ENCODE measurements around the gene SH2D4B.

The SH2D4B gene

DNA sequence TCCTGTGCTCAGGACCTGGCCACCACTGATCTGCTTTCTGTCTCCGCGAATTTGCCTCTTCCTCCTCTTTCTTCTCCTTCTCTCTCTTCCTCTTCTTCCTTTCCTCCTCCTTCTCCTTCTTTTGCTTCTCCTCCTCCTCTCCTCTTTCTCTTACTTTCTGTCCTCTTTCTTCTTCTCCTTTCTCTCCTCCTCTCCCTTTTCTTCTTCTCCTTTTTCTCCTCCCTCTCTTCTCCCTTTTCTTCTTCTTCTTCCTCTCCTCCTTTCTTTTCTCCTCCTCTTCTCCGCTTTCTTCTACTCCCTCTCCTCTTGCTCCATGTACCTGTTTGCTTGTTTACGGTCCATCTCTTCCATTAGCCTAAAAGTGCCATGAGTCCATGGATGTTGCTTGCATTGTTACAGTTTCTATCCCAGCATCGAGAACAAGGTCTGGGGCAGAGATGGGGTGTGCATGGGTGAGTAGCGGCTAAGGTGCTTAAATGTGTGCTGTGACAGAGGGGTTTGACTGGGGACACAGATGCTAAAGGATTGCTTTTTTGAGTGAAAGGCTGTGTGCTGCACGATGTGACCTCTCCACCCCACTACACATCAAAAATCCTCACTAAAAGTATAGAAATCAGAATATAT lies 7.7 kb downstream of the SH2D4B start:
- DNase-seq, result no peak

DNA sequence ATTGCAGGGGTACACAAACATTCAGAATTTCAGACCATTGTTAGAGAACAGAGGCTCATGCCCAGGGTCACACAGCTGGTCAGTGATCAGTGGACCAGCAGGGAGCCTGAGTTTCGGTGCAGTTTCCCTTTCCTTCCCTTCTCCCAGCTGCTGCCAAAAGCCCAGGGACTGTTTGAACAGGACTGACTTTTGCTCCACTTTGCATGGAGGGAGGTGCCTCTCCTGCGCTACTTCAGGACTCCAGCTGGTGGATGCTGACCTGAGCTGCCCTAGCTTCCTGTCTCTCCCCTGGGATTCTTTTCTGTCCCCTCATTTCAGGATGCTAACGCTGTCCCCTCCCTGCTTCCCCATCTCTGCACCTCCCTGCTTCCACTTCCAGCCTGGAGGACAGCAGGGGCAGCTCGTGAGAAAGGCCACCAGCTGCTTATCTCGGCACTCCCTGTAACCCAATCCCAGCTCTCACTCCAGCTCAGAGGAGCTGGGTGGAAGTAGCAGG lies 14.5 kb downstream of the SH2D4B start:
- no peak for DNase-seq

DNA sequence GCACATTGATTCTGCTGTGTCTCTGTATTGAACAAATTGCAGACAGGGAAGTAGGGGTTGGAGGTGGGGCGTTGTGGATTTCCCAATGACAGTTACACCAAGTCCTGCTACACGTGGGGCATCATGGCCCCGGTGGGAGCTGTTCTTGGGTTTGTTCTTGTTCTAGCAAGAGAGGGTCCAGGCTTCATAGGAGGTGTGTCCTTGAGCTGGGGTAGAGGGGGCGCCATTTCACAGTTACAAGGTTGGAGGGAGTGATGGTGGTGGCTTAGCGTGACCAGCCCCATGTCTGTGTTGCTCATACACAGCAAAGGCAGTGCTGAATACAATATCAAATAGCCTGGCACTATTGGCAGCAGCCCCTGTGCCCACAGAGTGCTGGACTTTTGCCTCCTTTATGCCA lies 15.7 kb downstream of the SH2D4B start:
- no peak for DNase-seq

DNA sequence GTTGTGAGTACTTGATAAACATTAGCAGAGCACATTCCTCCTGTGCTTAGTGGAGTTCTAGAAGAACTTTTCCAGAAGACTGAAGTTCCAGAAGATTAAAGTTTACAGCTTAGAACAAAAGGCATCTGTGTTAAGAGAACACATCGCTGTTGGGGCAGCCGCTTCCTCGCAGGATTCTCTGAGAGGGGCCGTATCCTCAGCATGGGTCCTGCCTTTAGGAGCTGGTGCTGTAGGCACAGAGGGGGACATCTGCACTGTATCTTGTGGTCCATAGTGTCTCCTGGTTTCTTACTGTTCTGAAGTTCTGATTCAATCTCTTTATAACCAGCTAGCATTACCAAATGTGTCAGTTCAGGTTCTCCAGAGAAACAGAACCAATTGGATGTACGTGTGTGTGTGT lies 16.3 kb downstream of the SH2D4B start:
- DNase-seq, result no peak

DNA sequence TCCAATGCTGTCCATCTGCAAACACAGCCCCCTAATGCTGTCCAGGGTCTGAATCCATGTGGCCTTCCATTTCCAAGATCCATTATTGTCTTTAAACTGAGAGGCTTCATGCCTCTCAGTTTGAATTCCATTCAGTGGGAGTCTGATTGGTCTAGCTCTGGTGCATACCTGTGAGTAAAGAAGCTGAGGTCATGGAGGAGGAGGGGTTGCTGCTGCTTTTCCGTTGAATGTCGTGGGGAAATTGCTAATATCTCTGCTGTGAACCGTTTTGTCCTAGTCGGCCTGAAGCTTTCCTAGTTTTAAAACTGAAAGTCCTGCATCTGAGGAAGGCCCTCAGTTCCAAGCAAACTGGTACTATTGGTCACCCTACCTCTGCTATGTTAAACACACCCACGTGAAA lies 17.7 kb downstream of the SH2D4B start:
- DNase-seq, result no peak

DNA sequence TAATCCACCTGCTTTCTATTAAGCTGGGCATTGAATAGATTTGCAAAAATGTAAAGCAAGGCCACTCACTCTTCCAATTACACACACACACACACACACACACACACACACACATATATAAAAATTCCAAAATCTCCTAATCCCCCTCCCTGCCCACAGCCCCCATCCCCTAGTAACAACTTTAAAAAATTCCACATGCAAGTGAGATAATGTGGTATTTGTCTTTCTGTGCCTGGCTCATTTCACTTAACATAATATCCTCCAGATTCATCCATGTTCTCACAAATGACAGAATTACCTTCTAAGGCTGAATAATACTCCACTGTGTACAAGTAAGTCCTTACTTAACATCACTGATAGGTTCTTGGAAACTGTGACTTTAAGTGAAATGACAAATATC lies 24.2 kb downstream of the SH2D4B start:
- DNase-seq, result no peak

DNA sequence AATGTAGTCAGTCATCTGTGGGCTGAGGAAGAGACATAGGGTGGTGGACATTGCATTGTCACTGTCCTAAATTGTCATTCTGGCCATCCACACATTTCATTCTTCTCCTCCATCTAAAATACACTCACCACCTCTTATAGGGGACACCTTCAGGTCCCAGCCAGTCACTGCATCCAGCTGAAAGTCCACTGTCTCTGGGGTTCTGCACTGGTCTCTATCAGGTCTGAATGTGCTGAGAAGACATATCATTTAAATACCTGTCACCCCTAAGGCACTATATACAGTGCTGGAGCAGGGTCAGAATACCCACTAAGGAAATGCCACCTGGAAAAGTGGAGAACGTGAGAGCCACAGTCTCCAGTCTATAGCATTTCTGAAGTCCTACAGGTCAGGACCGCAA lies 29.6 kb downstream of the SH2D4B start:
- DNase-seq, result no peak

DNA sequence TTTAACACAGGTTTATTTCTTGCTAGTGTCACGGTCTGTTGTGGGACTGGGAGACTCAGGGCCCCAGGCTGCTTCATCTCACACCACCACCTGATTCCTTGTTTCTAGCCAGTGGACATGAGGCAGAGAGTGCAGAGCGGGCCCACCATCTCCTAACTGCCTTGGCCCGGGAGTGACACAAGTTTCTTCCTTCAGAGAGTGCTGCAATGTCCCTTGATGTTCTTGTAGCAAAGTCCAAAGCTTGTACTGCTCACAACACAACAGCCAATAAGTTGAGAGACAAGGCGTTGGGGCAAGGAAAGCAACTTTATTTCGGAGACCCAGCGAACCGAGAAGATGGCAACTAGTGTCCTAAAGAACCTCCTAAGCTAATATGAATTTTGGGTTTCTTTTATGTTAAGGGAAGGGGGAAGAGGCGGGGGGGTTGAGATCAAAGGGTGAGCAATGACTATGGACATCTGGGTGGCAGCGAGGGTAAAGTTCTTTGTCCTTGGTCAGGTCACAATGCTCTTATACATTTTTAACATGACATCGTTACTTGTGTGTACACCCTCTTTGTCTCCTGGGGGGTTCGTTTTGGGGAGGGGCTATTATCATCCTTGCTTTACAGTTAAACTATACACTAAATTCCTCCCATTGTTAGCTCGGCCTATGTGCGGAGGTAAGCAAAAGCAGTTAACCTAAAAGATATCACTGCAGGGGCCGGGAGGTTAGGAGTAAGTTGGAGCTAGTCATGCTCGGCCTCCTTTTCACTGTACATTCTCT lies 31.6 kb downstream of the SH2D4B start:
- no peak for DNase-seq

DNA sequence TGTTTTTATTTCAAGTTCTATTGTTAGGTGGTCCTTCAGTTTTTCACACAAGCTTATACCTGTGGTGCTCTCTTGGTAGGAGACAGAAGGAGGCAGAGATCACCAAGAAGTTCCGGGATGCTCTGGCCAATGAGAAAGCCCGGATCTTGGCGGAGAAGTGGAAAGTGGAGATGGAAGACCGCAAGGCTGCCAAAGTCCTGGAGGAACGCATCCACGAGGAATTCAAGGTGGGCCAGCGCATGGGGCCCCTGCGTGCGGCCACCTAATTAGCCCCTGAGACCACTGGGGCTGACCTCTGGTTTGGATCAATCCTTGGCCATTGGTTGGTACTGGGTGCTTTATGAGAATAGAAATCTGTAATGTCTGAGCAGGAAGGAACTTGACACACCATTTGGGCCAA lies 33.6 kb downstream of the SH2D4B start:
- no peak for DNase-seq

DNA sequence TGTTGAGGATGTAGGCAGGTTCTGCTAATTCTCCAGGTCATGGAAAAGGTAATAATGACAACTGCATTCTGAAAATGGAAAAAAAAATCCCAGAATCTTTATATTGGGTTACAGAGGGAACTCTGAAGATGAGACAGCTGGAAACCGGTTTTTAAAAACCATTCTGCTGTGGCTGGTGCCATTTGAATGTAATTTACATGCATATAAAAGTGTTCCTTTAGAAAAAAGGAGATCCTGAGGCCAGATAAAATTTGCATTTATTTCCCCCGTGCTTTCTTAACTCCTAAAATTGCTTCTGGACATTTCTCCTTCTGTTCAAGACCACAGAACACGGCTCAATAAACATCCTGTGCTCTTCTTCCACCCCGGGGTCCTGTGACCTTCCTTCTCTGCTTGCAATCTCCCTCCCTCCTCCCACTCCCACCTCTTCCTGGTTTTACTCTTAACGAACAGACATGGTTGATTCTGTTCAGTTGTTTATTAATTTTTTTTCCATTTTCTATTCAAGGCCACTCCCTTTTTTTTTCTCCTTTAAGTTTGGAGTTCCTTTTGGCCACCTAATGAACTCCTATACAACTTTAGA lies 41.6 kb downstream of the SH2D4B start:
- no peak for DNase-seq

DNA sequence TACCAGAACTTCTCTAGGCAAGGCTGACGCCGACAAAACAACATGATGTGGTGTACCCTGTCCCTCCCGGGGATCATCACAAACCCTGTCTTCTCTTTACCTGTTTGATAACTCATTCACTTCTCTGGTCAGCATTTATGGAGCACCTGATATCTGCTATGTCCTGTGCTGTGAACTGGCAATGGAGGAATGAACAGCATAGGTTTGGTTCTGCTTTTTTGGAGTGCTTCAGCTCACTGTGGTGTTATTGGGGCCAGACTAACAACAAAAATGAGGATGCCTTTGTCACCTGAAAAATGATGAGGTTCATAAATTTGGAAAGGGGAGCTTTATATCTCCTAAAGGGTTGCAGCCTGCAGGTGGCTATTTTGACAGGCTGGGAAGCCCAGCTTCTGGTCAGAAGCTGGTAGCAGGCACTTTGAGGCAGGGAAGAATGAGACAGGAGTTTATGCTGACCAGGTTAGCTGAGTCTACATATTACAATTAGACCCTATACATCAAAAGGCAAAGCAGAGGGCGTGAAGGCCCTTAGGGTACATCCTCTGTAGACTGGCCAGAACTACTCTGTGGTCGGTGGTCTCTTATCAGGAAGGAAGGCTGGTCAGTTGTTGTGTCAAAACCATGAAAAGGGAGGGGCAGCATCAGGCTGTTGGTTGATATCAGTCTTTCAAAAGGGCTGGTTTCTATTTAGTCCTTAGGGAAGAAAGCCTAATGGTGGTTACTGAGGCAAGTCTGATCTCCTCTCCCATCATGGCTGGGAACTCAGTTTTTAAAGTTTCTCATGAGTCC lies 42.3 kb downstream of the SH2D4B start:
- no peak for DNase-seq

DNA sequence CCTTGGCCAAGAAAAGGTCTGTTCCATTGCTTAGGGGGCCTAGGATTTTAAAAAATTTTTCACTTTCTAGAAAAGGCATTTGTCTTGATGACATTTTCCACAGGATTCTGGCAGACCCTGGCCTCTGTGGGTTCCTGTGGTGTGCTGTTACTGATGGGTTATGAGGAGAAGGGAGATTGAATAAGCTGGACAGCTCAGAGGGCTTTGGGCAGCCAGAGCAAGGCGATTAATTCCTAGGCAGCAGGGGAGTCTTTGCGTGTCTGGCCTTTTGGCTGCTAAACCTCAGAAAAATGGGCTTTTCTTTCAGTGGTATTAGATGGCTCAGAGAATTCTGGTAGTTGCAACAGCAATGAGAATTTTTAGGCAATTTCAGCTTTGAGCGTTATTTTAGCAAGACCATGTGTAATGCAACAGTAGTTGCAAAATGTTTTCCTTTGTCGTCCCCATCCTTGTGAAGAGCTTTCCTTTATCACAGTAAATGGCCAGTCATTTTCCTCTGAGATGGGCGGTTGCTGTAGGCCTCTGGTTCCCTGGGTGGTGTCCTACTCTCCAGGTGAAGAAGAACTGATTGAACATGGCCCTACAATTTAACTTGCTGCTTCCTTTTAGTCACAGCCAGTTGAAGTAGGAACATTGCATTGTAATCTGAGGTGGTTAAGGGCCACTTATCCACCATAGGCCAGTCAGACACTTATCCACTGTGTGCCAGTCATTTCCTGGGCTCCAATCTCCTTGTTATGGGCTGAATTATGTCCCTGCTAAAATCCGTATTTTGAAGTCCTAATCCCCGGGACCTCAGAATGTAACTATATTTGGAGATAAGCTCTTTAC lies 43.2 kb downstream of the SH2D4B start:
- DNase-seq, result no peak

DNA sequence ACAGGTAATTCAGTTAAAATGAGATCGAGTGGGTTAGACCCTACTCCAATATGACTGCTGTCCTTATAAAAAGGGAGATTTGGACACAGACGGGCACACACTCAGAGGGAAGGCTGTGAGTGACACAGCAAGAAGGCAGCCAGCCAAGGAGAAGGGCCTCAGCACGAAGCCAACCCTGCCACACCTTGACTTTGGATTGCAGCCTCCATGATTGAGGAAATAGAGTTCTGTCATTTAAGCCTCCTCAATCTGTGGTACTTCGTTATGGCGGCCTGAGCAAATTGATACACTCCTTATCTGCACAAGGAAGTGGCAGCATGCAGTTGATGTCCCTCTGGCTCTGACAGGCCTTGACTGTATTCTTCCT lies 43.8 kb downstream of the SH2D4B start:
- no peak for DNase-seq

DNA sequence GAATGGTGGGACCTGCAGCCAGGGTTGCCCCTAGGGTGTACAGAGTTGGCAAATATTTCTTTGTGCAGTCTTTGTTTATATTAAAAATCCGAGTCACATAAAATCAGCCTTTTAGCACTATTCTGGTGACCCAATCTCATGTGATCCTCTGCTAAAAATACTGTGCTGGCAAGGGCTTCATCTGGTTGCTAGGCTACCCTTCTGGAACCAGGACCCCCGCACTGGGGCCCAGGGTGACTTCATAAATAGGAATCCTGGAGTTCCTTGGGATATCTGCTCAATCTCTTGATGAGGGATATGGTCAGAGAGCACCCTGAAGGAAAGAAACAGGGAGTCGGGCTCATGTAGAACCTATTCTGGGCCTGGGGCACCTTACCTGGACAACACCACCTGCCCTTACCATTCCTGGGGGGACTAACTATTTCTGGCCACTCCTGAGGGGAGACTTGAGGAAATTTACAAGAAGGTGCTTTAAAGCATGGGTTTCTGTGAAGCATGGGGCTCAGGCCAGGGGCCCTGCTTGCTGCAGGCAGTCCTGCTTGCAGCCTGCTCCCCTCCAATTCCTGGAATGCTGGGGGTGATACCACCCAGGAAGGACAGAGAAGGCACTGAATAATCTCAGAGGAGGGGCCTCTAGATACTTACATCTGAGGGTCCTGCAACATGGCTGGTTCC lies 44.7 kb downstream of the SH2D4B start:
- DNase-seq, result no peak

DNA sequence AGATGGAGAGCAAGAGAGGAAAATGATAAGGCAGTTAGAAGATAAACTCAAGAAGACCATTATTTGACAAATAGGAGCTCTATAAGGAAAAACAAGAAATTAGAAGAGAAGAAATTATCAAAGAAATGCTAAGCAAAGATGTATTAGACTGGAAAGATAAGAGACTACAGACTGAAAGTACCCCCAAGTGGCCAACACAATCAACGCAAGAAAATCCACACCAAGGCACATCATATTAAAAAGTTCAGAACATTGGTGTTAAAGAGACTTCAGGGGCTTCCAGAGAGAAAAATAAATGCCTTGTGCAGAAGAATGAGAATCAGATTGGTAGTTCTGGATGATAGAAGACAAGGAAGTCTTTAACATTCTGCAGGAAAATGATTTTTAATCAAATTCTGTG lies 46.0 kb downstream of the SH2D4B start:
- DNase-seq, result no peak

DNA sequence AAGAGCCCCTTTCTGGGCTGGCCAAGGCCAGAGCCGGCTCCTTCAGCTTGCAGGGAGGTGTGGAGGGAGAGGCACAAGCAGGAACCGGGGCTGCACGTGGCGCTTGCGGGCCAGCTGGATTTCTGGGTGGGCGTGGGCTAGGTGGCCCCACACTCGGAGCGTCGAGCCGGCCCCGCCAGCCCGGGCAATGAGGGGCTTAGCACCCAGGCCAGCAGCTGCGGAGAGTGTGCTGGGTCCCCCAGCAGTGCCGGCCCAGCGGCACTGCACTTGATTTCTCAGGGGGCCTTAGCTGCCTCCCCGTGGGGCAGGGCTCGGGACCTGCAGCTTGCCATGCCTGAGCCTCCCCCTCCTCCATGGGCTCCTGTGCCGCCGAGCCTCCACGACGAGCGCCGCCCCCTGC lies 48.1 kb downstream of the SH2D4B start:
- DNase-seq, result no peak

DNA sequence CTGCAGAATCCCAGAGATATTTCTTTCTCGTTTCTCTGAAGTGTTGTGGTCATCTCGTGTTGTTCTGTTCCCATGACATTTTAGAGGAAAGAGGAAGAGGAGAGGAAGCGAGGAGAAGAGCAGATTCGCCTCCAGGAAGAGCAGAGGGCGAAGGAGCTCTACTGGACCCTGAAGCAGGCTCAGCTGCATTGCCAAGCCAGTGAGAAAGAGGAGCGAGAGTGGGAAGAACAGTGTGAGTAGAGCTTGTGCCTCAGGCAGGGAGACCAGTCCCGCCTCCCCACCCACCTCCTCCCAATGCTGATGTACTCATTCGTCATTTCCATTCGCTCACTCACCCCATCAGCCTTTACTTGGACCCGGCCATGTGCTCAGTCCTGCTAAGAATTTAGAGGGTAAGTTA lies 50.8 kb downstream of the SH2D4B start:
- DNase-seq, result no peak

DNA sequence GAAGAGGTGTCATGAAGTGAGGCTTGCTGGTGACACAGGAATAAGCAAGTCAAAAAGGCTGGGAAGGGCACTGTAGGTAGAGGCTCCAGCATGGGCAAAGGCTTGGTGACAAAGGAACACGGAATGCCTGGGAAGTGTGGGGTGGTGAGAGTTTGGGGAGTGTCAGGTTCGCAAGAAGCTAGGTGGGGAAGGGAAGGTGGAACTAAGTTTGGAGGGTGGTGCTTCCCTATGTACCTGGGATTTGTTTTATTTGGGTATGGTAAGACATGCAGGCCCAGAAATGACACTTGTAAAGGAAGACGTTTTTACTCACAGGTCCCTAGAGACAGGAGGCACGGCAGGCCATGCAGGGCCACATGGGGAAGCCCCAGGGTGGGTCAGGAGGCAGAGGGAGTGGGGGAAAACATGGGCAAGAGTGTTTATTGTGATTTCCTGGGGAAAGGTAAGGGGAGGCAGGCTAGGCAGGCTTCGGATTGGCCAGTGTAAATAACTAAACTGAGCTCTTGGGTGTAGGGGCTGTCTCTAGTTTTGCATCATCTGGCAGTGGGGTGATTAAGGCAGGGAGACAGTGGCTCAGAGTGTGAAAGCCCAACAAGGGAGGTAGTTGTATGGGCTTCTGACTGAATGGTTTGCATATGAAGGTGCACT lies 52.1 kb downstream of the SH2D4B start:
- DNase-seq, result no peak

DNA sequence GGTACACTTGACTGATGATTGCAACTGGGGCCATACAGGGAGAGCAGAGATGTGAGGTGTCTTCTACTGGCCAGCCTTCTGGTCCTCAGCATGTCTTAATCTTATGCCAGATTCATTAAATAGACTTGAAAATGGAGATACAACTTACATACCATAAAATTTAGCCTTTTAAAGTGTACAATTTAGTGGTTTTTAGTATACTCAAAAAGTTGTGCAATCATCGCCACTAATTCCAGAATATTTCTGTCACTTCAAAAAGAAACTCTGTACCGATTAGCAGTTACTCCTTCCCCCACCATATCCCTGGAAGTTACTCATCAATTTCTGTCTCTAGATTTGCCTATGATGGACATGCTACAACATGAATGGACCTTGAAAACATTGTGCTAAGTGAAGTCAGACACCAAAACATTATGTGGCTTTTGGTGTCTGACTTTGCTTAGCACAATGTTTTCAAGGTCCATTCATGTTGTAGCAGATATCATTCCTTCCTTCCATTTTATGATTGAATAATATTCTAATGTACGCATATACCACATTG lies 53.0 kb downstream of the SH2D4B start:
- DNase-seq, result no peak

DNA sequence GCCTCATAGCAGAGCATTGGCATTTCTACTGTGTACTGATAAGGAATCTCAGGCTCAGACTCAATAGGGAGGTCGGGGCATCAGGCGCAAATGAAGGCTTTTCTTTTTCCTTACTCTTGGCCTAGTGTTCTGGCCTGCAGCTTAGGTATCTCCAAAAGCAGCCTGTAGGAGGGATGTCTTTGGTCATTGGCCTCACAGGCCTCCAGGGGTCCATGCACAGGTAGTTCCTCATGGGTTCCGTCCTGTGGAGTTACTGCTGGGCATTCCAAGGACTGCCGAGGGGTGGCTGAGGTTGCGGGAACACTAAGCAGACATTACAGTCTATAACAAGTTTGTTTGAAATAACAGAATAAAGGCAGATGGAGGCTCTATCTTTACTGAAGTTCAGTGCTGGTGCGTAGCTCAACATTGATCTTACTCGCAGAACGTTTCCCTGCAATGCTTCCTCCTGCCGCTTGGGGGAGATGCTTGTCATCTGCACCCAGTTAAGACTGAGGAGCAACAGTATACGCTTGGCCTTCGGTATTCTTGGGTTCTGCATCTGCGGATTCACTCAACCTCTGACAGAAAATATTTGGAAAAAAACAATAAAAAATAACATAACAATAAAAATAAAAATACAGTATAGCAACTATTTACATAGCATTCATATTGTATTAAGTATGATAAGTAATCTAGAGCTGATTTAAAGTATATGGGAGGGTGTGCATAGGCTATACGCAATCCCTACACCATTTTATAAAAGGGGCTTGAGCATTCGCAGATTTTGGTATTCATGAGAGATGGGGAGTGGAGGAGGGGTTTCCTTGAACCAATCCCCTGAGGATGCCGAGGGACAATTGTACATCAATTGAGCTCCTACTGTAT lies 58.9 kb downstream of the SH2D4B start:
- peak; percentile 23 for DNase-seq

Measured in stimulated activated CD4-positive, alpha-beta T cell treated with anti-CD3 and anti-CD28 coated beads, Interleukin-4, amount 100 ng/mL, for 24 hours (primary cell).